Sigmoid colon (tissue), 7 donors: ENCODE data around the gene DDX20. TPM values are rescaled to one million over a fixed set of nuclear protein-coding genes. Genes with fewer than 3 reads are reported as not detected.

Source experiments
- DNase-seq: peaks from one replicate; pipeline ENCODE4 v3.0.0-alpha.2; 2019
- H3K27ac ChIP-seq, 4 donors: fragments of 200-600 bp; sonication (generic); one replicate each; pipeline ENCODE4 v1.5.1; 2016 to 2019; ENCODE audit warnings: mild to moderate bottlenecking in 1 of 4
- H3K27me3 ChIP-seq, 3 donors: fragments of 200-600 bp; sonication (generic); one replicate each; pipeline ENCODE4 v1.5.1; 2019; ENCODE audit warnings: mild to moderate bottlenecking in 1 of 3
- H3K36me3 ChIP-seq, 4 donors: fragments of 200-600 bp; sonication (generic); one replicate each; pipeline ENCODE4 v1.5.1; 2016 to 2019
- H3K4me1 ChIP-seq, 4 donors: fragments of 200-600 bp; sonication (generic); one replicate each; pipeline ENCODE4 v1.5.1; 2017 to 2019
- H3K4me3 ChIP-seq, 4 donors: fragments of 200-600 bp; sonication (generic); one replicate each; pipeline ENCODE4 v1.5.1; 2017 to 2019; ENCODE audit warnings: mild to moderate bottlenecking in 2 of 4, moderate library complexity in 1 of 4
- H3K9me3 ChIP-seq, 4 donors: fragments of 200-600 bp in 3 of 4; sonication (generic) in 3 of 4; one replicate each; pipeline versions ENCODE4 v1.5.1 to v1.6.1; 2013 to 2019
- CTCF ChIP-seq, 4 experiments: fragments of 450-650 bp in 3 of 4; fragments of 200-600 bp in 1 of 4; IDR thresholded peaks; one replicate each; pipeline ENCODE4 v1.5.1; 2016 to 2019; ENCODE audit warnings: antibody characterized with exemption in 4 of 4, mild to moderate bottlenecking in 3 of 4, moderate library complexity in 2 of 4
- EP300 ChIP-seq, 4 donors: sonication (generic); formaldehyde crosslinking; IDR thresholded peaks; one replicate each; pipeline ENCODE4 v1.6.1; 2017; ENCODE audit warnings: antibody characterized with exemption in 4 of 4
- POLR2A ChIP-seq, 2 donors: fragments of 450-650 bp; IDR thresholded peaks; one replicate each; pipeline ENCODE4 v1.6.1; 2016; ENCODE audit warnings: antibody characterized with exemption in 2 of 2, mild to moderate bottlenecking in 2 of 2, moderate library complexity in 2 of 2
- POLR2AphosphoS5 ChIP-seq, 4 donors: sonication (generic); formaldehyde crosslinking; IDR thresholded peaks; one replicate each; pipeline ENCODE4 v1.6.1; 2017; ENCODE audit warnings: antibody characterized with exemption in 4 of 4
- WGBS, 2 donors: extraction: QIAGEN DNeasy Blood & Tissue Kit; methylation state at CpG; one replicate each; pipeline ENCODE4 v1.1.7; 2013; 5-methylcytosine and 5-hydroxymethylcytosine counted together
- intact Hi-C: fragments of 100-400 bp; cut with DNase I; formaldehyde crosslinking; loops from one replicate; pipeline ENCODE4 v1.15.1; 2023
- polyA plus RNA-seq, 3 donors: library from polyadenylated mRNA; stranded (reverse); fragments of 200-250 nt; gene quantifications; one replicate each; pipeline ENCODE4 v1.2.3, GENCODE V29; 2013
- small RNA-seq, 3 donors: library from RNA; depleted of rRNA; stranded (forward); fragments of <200 nt; gene quantifications; one replicate each; pipeline ENCODE3, GENCODE V24; 2016
- total RNA-seq, 4 donors: library from RNA; depleted of rRNA; stranded (reverse); fragments of >200 nt; gene quantifications; one replicate each; pipeline ENCODE4 v1.1.0, GENCODE V29; 2016
- donor health status: healthy with polysubstance abuse.
- donor health status: Bipolar disorder and iron deficiency.
- donor health status: healthy.

DDX20 gene
- total and polyA plus RNA-seq, 7 donors = 2.3 to 30.9 (median 18.7) TPM

GRCh38 chr1:111813440-111814304 lies 58.0 kb downstream of the DDX20 start:
- no peak for DNase-seq
- H3K36me3 ChIP-seq = no peaks in the 10 kb centered on the region
- no peaks in the 10 kb centered on the region for H3K4me1 ChIP-seq
- H3K4me3 ChIP-seq = no peak overlapping the region
- TF ChIP-seq POLR2AphosphoS5 (IDR thresholded peaks at IDR 0.05) = no peak
- no peak for TF ChIP-seq EP300 (IDR thresholded peaks at IDR 0.05)
- no peak for TF ChIP-seq POLR2A (IDR thresholded peaks at IDR 0.05)
- no peak for TF ChIP-seq CTCF (IDR thresholded peaks at IDR 0.05)
- H3K9me3 ChIP-seq = no peaks in the 10 kb centered on the region
- WGBS, 2 donors = 66 to 82% methylated on average over 16 of the region's 16 CpGs
- H3K27ac ChIP-seq = no peak overlapping the region
- no peaks in the 10 kb centered on the region for H3K27me3 ChIP-seq
- intact Hi-C loops = no loop called here

- Histone ChIP-seq H3K9me3 (no peaks in the 10 kb centered on the region), H3K4me3 (no peak overlapping the region), H3K36me3 (no peaks in the 10 kb centered on the region), H3K27ac (no peak overlapping the region), H3K4me1 (no peaks in the 10 kb centered on the region), H3K27me3 (no peaks in the 10 kb centered on the region)
- no peak for DNase-seq
- WGBS, 2 donors = 95 to 96% methylated on average over 9 of the region's 9 CpGs
- TF ChIP-seq EP300 (IDR thresholded peaks at IDR 0.05) (no peak), POLR2AphosphoS5 (IDR thresholded peaks at IDR 0.05) (no peak), CTCF (IDR thresholded peaks at IDR 0.05) (no peak), POLR2A (IDR thresholded peaks at IDR 0.05) (no peak)
- intact Hi-C loops = no loop called here
Measured at GRCh38 chr1:111814305-111814628, 58.6 kb downstream of the DDX20 start.

GRCh38 chr1:111814642-111815041 lies 58.9 kb downstream of the DDX20 start:
- no peak for DNase-seq
- WGBS, 2 donors = 73 to 91% methylated on average over 3 of the region's 3 CpGs
- no peaks in the 10 kb centered on the region for H3K4me1 ChIP-seq
- no peaks in the 10 kb centered on the region for H3K27me3 ChIP-seq
- H3K4me3 ChIP-seq = no peak overlapping the region
- H3K9me3 ChIP-seq = no peaks in the 10 kb centered on the region
- no peak for TF ChIP-seq POLR2AphosphoS5 (IDR thresholded peaks at IDR 0.05)
- TF ChIP-seq EP300 (IDR thresholded peaks at IDR 0.05) = no peak
- no peak for TF ChIP-seq POLR2A (IDR thresholded peaks at IDR 0.05)
- no peak for TF ChIP-seq CTCF (IDR thresholded peaks at IDR 0.05)
- H3K27ac ChIP-seq = no peak overlapping the region
- intact Hi-C loops = no loop called here
- H3K36me3 ChIP-seq = no peaks in the 10 kb centered on the region

Small RNA genes lying within 50 kb of the gene (small RNA-seq; reads per million reads assigned to genes)
- gene INKA2 = 0.18 to 0.58 (median 0.22) reads per million in 3 donors

Other genes with a start within 250 kb of the DDX20 start
- 100 to 1,000 TPM; 213 to 381 (median 301) TPM for gene RAP1A, start 136.1 kb upstream of the DDX20 start, total RNA-seq
- gene RAP1A, start 136.1 kb upstream of the DDX20 start, polyA plus RNA-seq = 100 to 1,000 TPM in 2 of 3 donors, 10 to 100 TPM in 1; 87.5 to 205 (median 178) TPM
- 1 to 10 TPM; 2.8 to 5.4 (median 4.4) TPM for gene INKA2, start 16.5 kb upstream of the DDX20 start, total RNA-seq
- gene INKA2, start 16.5 kb upstream of the DDX20 start, polyA plus RNA-seq = 1 to 10 TPM; 1.2 to 3.0 (median 2.1) TPM
- gene KCND3, start 233.8 kb downstream of the DDX20 start, total RNA-seq = 10 to 100 TPM in 3 of 4 donors, 1 to 10 TPM in 1; 5.9 to 18.3 (median 13.8) TPM
- gene KCND3, start 233.8 kb downstream of the DDX20 start, polyA plus RNA-seq = 1 to 10 TPM in 1 of 3 donors, under 1 TPM in 2; 0.23 to 4.5 (median 0.60) TPM